Astrocyte (in vitro differentiated cells and primary cell): ENCODE data around the gene CXorf65.

ENCODE experiments used
- EZH2 ChIP-seq: IDR thresholded peaks from 2 replicates; pipeline ENCODE4 v1.6.1; 2012; ENCODE audit warnings: mild to moderate bottlenecking, low read length, inconsistent platforms; ENCODE audit not compliant: insufficient read depth
- TF ChIP-seq, protein P1 (sequence below): IDR thresholded peaks from 2 replicates; pipeline ENCODE4 v1.5.1; 2011; ENCODE audit warnings: low read depth, mild to moderate bottlenecking, inconsistent platforms, low read length, moderate library complexity; ENCODE audit not compliant: insufficient read depth

DNA sequence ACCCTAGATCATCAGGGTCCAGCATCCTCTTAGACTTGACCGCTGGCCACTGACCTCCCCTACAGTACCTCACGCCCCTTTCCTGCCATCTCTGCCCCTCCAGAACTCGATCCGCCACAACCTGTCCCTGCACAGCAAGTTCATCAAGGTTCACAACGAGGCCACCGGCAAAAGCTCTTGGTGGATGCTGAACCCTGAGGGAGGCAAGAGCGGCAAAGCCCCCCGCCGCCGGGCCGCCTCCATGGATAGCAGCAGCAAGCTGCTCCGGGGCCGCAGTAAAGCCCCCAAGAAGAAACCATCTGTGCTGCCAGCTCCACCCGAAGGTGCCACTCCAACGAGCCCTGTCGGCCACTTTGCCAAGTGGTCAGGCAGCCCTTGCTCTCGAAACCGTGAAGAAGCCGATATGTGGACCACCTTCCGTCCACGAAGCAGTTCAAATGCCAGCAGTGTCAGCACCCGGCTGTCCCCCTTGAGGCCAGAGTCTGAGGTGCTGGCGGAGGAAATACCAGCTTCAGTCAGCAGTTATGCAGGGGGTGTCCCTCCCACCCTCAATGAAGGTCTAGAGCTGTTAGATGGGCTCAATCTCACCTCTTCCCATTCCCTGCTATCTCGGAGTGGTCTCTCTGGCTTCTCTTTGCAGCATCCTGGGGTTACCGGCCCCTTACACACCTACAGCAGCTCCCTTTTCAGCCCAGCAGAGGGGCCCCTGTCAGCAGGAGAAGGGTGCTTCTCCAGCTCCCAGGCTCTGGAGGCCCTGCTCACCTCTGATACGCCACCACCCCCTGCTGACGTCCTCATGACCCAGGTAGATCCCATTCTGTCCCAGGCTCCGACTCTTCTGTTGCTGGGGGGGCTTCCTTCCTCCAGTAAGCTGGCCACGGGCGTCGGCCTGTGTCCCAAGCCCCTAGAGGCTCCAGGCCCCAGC lies 5.7 kb downstream of the CXorf65 start:
- no peak for TF ChIP-seq EZH2
- TF ChIP-seq, protein P1, sequence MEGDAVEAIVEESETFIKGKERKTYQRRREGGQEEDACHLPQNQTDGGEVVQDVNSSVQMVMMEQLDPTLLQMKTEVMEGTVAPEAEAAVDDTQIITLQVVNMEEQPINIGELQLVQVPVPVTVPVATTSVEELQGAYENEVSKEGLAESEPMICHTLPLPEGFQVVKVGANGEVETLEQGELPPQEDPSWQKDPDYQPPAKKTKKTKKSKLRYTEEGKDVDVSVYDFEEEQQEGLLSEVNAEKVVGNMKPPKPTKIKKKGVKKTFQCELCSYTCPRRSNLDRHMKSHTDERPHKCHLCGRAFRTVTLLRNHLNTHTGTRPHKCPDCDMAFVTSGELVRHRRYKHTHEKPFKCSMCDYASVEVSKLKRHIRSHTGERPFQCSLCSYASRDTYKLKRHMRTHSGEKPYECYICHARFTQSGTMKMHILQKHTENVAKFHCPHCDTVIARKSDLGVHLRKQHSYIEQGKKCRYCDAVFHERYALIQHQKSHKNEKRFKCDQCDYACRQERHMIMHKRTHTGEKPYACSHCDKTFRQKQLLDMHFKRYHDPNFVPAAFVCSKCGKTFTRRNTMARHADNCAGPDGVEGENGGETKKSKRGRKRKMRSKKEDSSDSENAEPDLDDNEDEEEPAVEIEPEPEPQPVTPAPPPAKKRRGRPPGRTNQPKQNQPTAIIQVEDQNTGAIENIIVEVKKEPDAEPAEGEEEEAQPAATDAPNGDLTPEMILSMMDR: no peak
